ENCODE measurements around the gene C1orf167. TPM values are rescaled to one million over a fixed set of nuclear protein-coding genes. Genes with fewer than 3 reads are reported as not detected.

Gene C1orf167
- total RNA-seq, 1 experiment from 2014 or later: not detected

DNA sequence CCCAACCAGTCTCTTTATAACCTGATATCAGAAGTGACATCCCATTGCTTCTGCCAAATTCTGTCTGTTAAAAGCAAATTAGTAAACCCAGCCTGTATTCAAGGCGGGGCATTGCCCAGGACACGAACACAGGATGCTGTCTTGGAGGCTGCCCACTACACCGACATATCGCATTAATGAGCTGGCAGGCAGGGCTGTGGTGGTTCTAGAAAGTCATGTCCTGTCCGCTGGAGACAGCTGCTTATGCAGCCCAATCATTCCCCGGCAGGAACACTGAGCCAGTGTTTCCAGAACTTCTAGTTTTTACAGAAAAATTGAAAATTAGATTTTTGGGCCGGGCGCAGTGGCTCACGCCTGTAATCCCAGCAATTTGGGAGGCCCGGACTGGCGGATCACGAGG, 19.3 kb downstream of the C1orf167 start:
- no peak overlapping the region for H3K4me3 Mint-ChIP-seq (ENCODE audit: unreplicated experiment)
- no peaks in the 10 kb centered on the region for H3K27me3 Mint-ChIP-seq (ENCODE audit: insufficient read depth, unreplicated experiment)
- no peak overlapping the region for H3K27ac Mint-ChIP-seq (ENCODE audit: low read depth, unreplicated experiment)
- POLR2A ChIA-PET: interaction anchor here (1.2 kb wide), 1 partner anchor 10 kb away, joined by 3 read pairs; no protein-coding TSS in a partner anchor
- BruUV-seq (replicated peaks): no TSS peak
- no peaks in the 10 kb centered on the region for H3K4me1 Mint-ChIP-seq (ENCODE audit: insufficient read depth, unreplicated experiment)
- H3K36me3 Mint-ChIP-seq (ENCODE audit: insufficient read depth, unreplicated experiment): no peaks in the 10 kb centered on the region
- DNase-seq (ENCODE audit: unreplicated experiment): no peak
- TF ChIP-seq CTCF (IDR thresholded peaks at IDR 0.05; ENCODE audit: unreplicated experiment): no peak
- intact Hi-C loops (cut with micrococcal nuclease): no loop called here
- no peaks in the 10 kb centered on the region for H3K9me3 Mint-ChIP-seq (ENCODE audit: unreplicated experiment)
- CTCF ChIA-PET: no interaction called here

DNA sequence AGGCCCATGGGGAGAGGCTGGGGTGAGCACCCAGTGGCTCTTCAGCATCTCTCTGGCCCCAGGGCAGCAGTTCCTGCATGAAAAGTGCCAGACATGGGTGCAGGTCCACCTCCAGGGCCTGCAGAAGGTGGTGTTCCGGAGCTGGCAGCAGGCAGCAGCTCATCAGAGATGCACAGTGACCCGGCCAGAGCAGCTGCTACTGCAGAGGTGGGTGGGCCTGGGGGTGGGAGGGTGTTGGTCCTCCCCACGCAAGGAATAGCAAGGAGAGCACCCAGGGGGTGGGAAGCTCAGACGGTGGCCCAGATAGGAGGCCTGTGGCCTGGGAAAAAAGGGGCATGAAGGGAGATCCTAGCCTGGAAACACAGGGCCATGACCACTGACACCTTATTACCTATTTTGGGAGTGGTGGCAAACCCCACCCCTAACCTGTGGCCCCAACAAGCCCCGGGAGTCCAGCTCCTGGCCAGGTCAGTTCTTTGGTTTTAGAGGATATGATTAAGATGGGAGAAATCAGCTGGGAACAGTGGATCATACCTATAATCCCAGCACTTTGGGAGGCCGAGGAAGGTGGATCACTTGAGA, 20.2 kb downstream of the C1orf167 start:
- ChIA-PET POLR2A (interaction anchor here (0.9 to 1.2 kb wide), 3 partner anchors 9 to 21 kb away, joined by 3 to 6 read pairs (median 5); no protein-coding TSS in a partner anchor), CTCF (no interaction called here)
- no peaks in the 10 kb centered on the region for H3K4me1 Mint-ChIP-seq (ENCODE audit: insufficient read depth, unreplicated experiment)
- no peak overlapping the region for H3K27ac Mint-ChIP-seq (ENCODE audit: low read depth, unreplicated experiment)
- intact Hi-C loops (cut with micrococcal nuclease): no loop called here
- H3K36me3 Mint-ChIP-seq (ENCODE audit: insufficient read depth, unreplicated experiment): no peaks in the 10 kb centered on the region
- H3K9me3 Mint-ChIP-seq (ENCODE audit: unreplicated experiment): no peaks in the 10 kb centered on the region
- no TSS peak for BruUV-seq (replicated peaks)
- H3K27me3 Mint-ChIP-seq (ENCODE audit: insufficient read depth, unreplicated experiment): no peaks in the 10 kb centered on the region
- no peak overlapping the region for H3K4me3 Mint-ChIP-seq (ENCODE audit: unreplicated experiment)
- no peak for TF ChIP-seq CTCF (IDR thresholded peaks at IDR 0.05; ENCODE audit: unreplicated experiment)
- no peak for DNase-seq (ENCODE audit: unreplicated experiment)

DNA sequence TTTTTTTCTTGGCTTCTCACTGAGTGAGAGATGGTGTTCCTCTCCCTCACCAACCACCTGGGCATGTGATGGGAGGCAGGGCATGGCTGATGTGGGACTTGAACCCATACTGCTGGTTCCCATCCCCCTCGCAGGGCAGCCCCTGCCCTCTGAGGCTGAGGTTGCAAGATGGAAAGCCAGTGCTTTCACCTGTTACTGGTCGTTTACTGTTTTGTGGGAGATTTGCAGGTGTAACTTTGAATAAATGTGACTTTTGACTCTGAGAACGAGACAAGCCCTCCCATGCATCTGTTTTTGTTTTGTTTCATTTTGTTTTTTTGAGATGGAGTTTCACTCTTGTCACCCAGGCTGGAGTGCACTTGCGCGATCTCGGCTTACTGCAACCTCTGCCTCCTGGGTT, 21.6 kb downstream of the C1orf167 start:
- no TSS peak for BruUV-seq (replicated peaks)
- H3K36me3 Mint-ChIP-seq (ENCODE audit: insufficient read depth, unreplicated experiment): no peaks in the 10 kb centered on the region
- DNase-seq (ENCODE audit: unreplicated experiment): no peak
- no peak overlapping the region for H3K4me3 Mint-ChIP-seq (ENCODE audit: unreplicated experiment)
- H3K9me3 Mint-ChIP-seq (ENCODE audit: unreplicated experiment): no peaks in the 10 kb centered on the region
- CTCF ChIA-PET: no interaction called here
- intact Hi-C loops (cut with micrococcal nuclease): no loop called here
- no peak overlapping the region for H3K27ac Mint-ChIP-seq (ENCODE audit: low read depth, unreplicated experiment)
- POLR2A ChIA-PET: interaction anchor here (0.7 kb wide), 1 partner anchor 23 kb away, joined by 3 read pairs; the partner anchor contains the start of gene CLCN6
- no peaks in the 10 kb centered on the region for H3K4me1 Mint-ChIP-seq (ENCODE audit: insufficient read depth, unreplicated experiment)
- no peaks in the 10 kb centered on the region for H3K27me3 Mint-ChIP-seq (ENCODE audit: insufficient read depth, unreplicated experiment)
- no peak for TF ChIP-seq CTCF (IDR thresholded peaks at IDR 0.05; ENCODE audit: unreplicated experiment)

DNA sequence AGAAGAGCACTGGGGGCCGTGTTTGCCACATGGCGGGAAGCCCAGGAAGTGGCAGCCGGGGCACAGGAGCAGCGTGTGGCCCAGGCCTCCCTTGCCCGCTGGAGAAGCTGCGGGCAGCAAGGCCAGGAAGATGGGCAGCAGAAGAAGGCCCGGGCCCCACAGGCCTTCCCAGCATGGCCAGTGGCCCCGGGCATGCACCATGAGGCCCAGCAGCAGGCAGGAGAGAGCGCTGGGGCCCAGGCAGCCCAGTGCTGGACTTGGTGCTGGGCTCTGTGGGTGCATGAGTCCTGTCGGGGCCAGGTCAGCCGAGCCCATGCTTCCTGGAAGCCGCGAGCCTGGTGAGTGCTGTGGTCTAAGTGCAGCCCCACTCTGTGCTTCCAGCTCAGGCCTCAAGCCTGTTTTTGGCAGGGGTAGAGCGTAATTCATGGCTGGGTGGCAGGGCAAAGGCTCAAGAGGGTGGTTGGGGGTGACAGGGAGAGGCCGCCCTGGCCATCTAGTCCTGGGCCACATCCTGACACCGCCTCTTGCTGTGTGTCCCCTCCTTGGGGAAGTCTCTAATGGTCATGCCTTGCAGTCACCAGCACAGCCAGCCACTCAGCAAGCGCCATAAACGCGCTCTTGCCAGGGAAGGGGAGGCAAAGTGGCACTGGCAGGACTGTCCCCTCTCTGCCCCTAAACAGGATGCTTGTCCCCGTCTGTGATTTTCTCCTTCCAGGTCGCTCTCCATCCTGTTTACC, 22.4 kb downstream of the C1orf167 start:
- H3K27ac Mint-ChIP-seq (ENCODE audit: low read depth, unreplicated experiment): no peak overlapping the region
- no peak overlapping the region for H3K4me3 Mint-ChIP-seq (ENCODE audit: unreplicated experiment)
- TF ChIP-seq CTCF (IDR thresholded peaks at IDR 0.05; ENCODE audit: unreplicated experiment): no peak
- no TSS peak for BruUV-seq (replicated peaks)
- H3K9me3 Mint-ChIP-seq (ENCODE audit: unreplicated experiment): no peaks in the 10 kb centered on the region
- ChIA-PET CTCF (interaction anchor here (0.6 to 2.1 kb wide), 8 partner anchors 9 to 763 kb away, joined by 3 to 8 read pairs (median 4); partner anchors contain the start of gene CLCN6), POLR2A (interaction anchor here (1.0 to 8.7 kb wide), 2 partner anchors 19 to 47 kb away, joined by 3 to 87 read pairs; no protein-coding TSS in a partner anchor)
- no peaks in the 10 kb centered on the region for H3K27me3 Mint-ChIP-seq (ENCODE audit: insufficient read depth, unreplicated experiment)
- intact Hi-C loops (cut with micrococcal nuclease): no loop called here
- DNase-seq (ENCODE audit: unreplicated experiment): no peak
- no peaks in the 10 kb centered on the region for H3K36me3 Mint-ChIP-seq (ENCODE audit: insufficient read depth, unreplicated experiment)
- H3K4me1 Mint-ChIP-seq (ENCODE audit: insufficient read depth, unreplicated experiment): no peaks in the 10 kb centered on the region

All from MCF 10A (cell line).